Measurements from ENCODE around the gene S1PR1. TPM values are rescaled to one million over a fixed set of nuclear protein-coding genes. Genes with fewer than 3 reads are reported as not detected.

Gene S1PR1
- total RNA-seq, 1 donor from 2014 or later: 0.26 TPM

DNA sequence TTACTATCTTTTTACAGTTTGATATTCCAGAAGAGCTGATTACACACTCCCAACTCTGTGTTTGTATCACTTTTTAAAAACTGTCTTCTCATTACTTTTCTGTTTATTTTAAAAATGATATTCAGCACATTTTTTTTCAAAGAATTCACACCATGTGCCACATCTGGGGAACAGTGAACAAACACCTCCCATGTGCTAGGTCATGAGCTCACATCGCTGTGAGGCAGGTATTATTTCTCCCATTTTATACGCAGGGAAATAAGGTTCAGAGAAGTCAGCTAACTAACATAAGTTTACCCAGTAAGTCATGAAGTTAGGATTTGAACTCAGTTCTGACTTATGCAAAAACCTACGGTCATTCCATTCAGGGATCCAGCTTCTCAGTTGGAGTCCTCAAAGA lies 44.9 kb downstream of the S1PR1 start:
- H3K36me3 ChIP-seq (ENCODE audit: control insufficient read depth, insufficient read depth, low read length): no peaks in the 10 kb centered on the region
- TF ChIP-seq, protein P1, sequence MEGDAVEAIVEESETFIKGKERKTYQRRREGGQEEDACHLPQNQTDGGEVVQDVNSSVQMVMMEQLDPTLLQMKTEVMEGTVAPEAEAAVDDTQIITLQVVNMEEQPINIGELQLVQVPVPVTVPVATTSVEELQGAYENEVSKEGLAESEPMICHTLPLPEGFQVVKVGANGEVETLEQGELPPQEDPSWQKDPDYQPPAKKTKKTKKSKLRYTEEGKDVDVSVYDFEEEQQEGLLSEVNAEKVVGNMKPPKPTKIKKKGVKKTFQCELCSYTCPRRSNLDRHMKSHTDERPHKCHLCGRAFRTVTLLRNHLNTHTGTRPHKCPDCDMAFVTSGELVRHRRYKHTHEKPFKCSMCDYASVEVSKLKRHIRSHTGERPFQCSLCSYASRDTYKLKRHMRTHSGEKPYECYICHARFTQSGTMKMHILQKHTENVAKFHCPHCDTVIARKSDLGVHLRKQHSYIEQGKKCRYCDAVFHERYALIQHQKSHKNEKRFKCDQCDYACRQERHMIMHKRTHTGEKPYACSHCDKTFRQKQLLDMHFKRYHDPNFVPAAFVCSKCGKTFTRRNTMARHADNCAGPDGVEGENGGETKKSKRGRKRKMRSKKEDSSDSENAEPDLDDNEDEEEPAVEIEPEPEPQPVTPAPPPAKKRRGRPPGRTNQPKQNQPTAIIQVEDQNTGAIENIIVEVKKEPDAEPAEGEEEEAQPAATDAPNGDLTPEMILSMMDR (IDR thresholded peaks at IDR 0.05; ENCODE audit: insufficient read depth, low read length, severe bottlenecking): no peak
- FAIRE-seq (no peak), DNase-seq (ENCODE audit: low read depth) (no peak)
- H3K4me3 ChIP-seq (ENCODE audit: low read depth, low read length): no peak overlapping the region
- peaks cover 5% of the 10 kb centered on the region for H3K27me3 ChIP-seq (ENCODE audit: control insufficient read depth, insufficient read depth, low read length)

DNA sequence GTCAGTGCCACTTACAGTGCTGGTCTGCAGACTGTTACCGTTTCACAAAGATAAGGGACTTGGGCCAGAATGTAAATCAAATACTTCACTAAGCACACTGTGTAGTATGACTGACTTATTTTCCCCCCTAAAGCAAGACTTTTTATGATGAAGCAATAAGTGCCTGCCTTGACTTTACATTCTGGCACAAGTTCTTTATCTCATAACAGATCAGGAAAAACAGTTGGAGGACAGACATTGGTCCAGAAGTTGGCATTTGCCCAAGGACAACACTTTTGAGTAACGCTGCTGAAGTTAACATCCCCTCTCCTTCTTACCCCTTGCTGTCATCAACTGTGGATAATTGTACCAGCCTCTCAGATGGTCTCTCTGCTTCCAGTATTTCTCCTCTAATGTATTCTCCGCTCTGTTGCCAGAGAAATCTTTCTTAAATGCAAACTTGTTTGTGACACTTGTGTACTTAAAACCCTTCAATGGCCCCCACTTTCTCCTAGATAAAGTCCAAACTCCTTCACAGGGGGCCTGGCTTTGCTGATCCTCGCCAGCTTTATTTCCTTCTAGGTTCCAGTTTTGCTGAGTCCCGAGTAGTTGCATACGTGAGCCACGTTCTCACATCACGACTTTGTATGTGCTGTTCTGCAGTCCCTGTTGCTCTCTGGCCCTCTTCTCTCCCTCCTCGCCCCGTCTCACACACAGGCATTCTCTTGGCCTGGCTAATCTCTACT lies 45.7 kb downstream of the S1PR1 start:
- TF ChIP-seq, protein P1 (IDR thresholded peaks at IDR 0.05; ENCODE audit: insufficient read depth, low read length, severe bottlenecking): no peak
- Histone ChIP-seq H3K4me3 (ENCODE audit: low read depth, low read length) (no peak overlapping the region), H3K27me3 (ENCODE audit: control insufficient read depth, insufficient read depth, low read length) (peaks cover 3% of the 10 kb centered on the region), H3K36me3 (ENCODE audit: control insufficient read depth, insufficient read depth, low read length) (no peaks in the 10 kb centered on the region)
- no peak for FAIRE-seq
- DNase-seq (ENCODE audit: low read depth): no peak

DNA sequence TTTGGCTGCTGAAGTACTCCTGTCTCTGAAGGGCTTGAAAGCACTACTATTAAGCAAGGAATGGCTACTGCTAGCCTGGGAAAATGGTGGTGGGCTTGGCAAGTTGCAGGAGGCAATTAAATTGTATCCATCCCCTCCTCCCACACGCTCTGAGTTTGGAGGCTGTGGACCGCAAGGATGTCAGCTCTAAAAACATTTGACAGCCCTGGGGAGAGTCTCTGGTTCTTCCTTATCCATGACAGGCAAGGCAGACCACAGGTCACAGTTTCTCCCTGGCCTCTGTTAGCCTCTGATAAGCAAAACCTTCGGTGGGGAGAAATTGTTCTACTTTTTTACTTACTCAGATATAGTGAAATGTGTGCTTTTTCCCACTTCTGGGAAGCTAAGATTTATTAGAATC lies 46.6 kb downstream of the S1PR1 start:
- no peak for FAIRE-seq

DNA sequence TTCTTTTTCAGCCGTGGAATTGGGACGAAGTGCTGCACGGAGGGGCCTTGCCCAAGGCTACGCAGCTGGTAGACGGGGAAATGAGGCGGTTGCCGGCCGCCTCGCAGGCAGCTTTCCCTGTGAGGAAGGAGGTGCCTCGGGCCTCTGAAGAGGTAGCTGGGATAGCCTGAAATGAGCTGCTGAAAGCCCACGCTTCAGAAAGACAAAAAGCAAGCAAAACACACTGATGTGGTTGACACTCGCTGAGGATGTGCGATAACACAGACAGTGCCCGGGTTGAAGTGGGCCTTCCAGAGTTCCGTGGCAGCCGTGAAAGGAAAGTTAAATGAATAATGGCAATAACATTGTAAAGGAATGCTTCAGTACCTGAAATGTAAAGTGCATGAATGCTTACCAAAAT lies 47.2 kb downstream of the S1PR1 start:
- FAIRE-seq (no peak), DNase-seq (ENCODE audit: low read depth) (no peak)
- H3K36me3 ChIP-seq (ENCODE audit: control insufficient read depth, insufficient read depth, low read length): no peaks in the 10 kb centered on the region
- H3K4me3 ChIP-seq (ENCODE audit: low read depth, low read length): no peak overlapping the region
- peaks cover 3% of the 10 kb centered on the region for H3K27me3 ChIP-seq (ENCODE audit: control insufficient read depth, insufficient read depth, low read length)
- TF ChIP-seq, protein P1 (IDR thresholded peaks at IDR 0.05; ENCODE audit: insufficient read depth, low read length, severe bottlenecking): no peak

More for the DNA sequence above, 46.6 kb downstream of the S1PR1 start:
- peaks cover 3% of the 10 kb centered on the region for H3K27me3 ChIP-seq (ENCODE audit: control insufficient read depth, insufficient read depth, low read length)
- TF ChIP-seq, protein P1 (IDR thresholded peaks at IDR 0.05; ENCODE audit: insufficient read depth, low read length, severe bottlenecking): no peak
- no peak overlapping the region for H3K4me3 ChIP-seq (ENCODE audit: low read depth, low read length)
- DNase-seq (ENCODE audit: low read depth): no peak
- H3K36me3 ChIP-seq (ENCODE audit: control insufficient read depth, insufficient read depth, low read length): no peaks in the 10 kb centered on the region

DNA sequence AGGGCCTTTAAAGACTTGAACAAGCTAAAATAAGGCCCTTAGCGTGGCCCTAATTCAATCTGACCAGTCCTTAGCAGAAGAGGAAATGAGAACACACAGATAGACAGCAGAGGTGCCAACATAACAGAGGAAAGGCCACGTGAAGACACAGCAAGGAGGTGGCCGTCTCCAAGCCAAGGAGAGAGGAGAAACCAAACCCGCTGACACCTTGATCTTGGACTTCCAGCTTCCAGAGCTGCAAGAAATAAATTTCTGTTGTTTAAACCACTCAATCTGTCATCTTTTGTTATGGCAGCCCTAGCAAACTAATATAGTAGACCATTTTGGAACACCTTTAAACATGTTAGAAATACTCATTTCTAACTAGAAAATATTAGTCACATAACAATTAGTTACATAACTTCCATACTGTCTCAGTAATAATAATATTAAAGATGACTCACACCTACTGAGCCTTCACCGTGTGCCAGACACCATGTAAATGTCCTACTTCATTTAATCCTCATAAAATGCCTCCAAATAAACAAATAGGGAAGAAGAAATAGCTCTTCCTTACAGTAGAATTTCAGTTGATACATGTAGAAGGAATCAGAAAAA lies 47.9 kb downstream of the S1PR1 start:
- H3K36me3 ChIP-seq (ENCODE audit: control insufficient read depth, insufficient read depth, low read length): no peaks in the 10 kb centered on the region
- FAIRE-seq: no peak
- peaks cover 3% of the 10 kb centered on the region for H3K27me3 ChIP-seq (ENCODE audit: control insufficient read depth, insufficient read depth, low read length)
- TF ChIP-seq, protein P1 (IDR thresholded peaks at IDR 0.05; ENCODE audit: insufficient read depth, low read length, severe bottlenecking): no peak
- no peak overlapping the region for H3K4me3 ChIP-seq (ENCODE audit: low read depth, low read length)
- peak; percentile 56 for DNase-seq (ENCODE audit: low read depth)
